ENCODE measurements around the gene PLXNA3.

DNA sequence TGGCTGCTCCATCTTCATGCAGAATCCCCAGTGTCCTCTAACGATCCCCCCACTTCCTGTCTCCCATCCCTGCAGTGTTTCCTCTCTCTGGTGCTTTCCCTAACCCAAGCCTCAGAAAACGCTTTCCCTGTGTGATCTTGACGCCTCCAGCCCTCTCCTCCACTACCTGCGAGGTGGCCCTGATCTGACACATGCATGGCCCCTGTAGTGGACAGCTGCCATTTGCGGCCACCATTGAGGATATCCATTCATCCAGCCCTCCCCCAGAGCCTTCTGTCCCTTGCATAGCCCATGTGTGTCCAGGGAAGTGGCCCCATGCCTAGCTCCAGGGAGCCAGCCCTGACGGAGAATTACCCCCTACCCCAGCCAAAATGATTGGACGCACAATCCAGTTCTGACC is 25.2 kb downstream of the PLXNA3 start:
- TF ChIP-seq POLR2A (IDR thresholded peaks at IDR 0.05; ENCODE audit: low read depth, low read length) (no peak), POLR2AphosphoS5 (IDR thresholded peaks at IDR 0.05; ENCODE audit: low read depth, low read length) (no peak), TAF1 (IDR thresholded peaks at IDR 0.05; ENCODE audit: borderline replicate concordance, low read depth, low read length) (no peak)

Measured in GM12892 (cell line).